ENCODE results near the gene TESMIN. TPM values are rescaled to one million over a fixed set of nuclear protein-coding genes. Genes with fewer than 3 reads are reported as not detected.
A peak's percentile ranks its signal among the peaks of the same experiment; 100 is the strongest.

TESMIN gene
- total RNA-seq, 1 experiment from 2014 or later: 45.2 TPM

DNA sequence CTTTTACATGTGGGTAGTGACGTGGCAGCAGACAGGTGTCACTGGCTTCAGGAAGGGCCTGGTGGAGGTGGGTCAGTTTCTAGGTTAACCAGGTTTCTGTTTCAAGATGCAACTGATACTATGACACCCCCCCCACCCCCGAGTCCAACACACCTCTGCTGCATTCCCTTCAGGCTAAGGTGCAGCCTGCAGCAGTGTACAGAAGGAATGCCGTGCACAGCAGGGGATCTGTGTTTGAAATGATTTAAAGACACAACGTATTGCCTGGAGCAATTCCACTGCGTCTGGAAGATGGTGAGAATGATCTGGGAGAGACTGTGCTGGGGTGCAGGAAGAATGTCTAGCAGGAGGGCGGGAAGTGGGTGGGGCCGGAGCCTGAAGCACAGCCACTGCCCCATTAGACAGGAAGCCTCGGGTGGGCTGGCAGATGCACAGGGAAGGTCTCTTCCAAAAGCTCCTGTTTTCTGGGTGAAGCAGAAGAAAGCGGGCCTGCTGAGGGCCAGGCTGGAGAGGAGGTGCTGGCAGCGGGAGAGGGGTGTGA, 11.9 kb upstream of the TESMIN start:
- Histone ChIP-seq H3K4me1 (ENCODE audit: insufficient read depth, low read length) (no peaks in the 10 kb centered on the region), H2AFZ (ENCODE audit: low read length) (no peak overlapping the region), H2BK20ac (ENCODE audit: low read depth, low read length, poor library complexity, severe bottlenecking) (no peak overlapping the region), H2BK120ac (ENCODE audit: low read depth, low read length, poor library complexity, severe bottlenecking) (no peak overlapping the region), H4K91ac (ENCODE audit: insufficient read length, low read depth, low read length) (no peak overlapping the region), H3K23me2 (ENCODE audit: insufficient read length, low read depth, low read length, poor library complexity, severe bottlenecking) (no peaks in the 10 kb centered on the region), H3K27me3 (ENCODE audit: insufficient read depth, low read length) (no peaks in the 10 kb centered on the region), H3K27ac (ENCODE audit: insufficient read length, low read depth, low read length) (no peak overlapping the region), H3K4me2 (ENCODE audit: insufficient read depth, insufficient read length, low read length) (no peak overlapping the region), H4K8ac (replicated peaks; ENCODE audit: insufficient read length, low read depth, low read length) (no peak overlapping the region), H4K5ac (ENCODE audit: insufficient read length, low read depth, low read length) (no peak overlapping the region), H3K4ac (ENCODE audit: low read depth, low read length) (no peak overlapping the region), H4K20me1 (ENCODE audit: control insufficient read depth, insufficient read depth, insufficient read length) (no peaks in the 10 kb centered on the region), H3K9me3 (ENCODE audit: control insufficient read depth, low read depth, low read length) (no peaks in the 10 kb centered on the region), H3K79me1 (ENCODE audit: insufficient read depth, low read depth, low read length, poor library complexity, severe bottlenecking) (no peaks in the 10 kb centered on the region), H3K9ac (ENCODE audit: extremely low read depth, insufficient read length, low read length) (no peak overlapping the region), H3K14ac (ENCODE audit: insufficient read depth, low read length) (no peak overlapping the region), H3K23ac (ENCODE audit: insufficient read length, low read depth, low read length) (no peak overlapping the region), H2AK5ac (ENCODE audit: insufficient read length, low read length) (no peak overlapping the region), H3K79me2 (ENCODE audit: insufficient read depth, low read length) (no peaks in the 10 kb centered on the region), H2BK12ac (ENCODE audit: insufficient read length, low read depth, low read length) (no peak overlapping the region), H2BK15ac (ENCODE audit: low read depth, low read length) (no peak overlapping the region), H2BK5ac (ENCODE audit: insufficient read length, low read length) (no peak overlapping the region), H3T11ph (ENCODE audit: low read length) (no peak overlapping the region), H3K18ac (ENCODE audit: insufficient read length, low read depth, low read length) (no peak overlapping the region), H3K56ac (ENCODE audit: insufficient read length, low read depth, low read length) (no peak overlapping the region)
- no CpG with 5 or more reads among the region's 10 CpGs for WGBS (ENCODE audit: extremely low coverage, insufficient read length, low lambda C conversion rate)
- DNase-seq: no peak
- peaks cover 12 to 13% of the 10 kb centered on the region in 2 experiments for H3K4me1 Mint-ChIP-seq
- peaks cover 0 to under 1% (median 0%) of the 10 kb centered on the region in 3 experiments; a peak in 1 of 7 replicates for H3K36me3 Mint-ChIP-seq (ENCODE audit: insufficient read depth in 1 of 3, low read depth in 3 of 3)
- TF ChIP-seq, protein P1, sequence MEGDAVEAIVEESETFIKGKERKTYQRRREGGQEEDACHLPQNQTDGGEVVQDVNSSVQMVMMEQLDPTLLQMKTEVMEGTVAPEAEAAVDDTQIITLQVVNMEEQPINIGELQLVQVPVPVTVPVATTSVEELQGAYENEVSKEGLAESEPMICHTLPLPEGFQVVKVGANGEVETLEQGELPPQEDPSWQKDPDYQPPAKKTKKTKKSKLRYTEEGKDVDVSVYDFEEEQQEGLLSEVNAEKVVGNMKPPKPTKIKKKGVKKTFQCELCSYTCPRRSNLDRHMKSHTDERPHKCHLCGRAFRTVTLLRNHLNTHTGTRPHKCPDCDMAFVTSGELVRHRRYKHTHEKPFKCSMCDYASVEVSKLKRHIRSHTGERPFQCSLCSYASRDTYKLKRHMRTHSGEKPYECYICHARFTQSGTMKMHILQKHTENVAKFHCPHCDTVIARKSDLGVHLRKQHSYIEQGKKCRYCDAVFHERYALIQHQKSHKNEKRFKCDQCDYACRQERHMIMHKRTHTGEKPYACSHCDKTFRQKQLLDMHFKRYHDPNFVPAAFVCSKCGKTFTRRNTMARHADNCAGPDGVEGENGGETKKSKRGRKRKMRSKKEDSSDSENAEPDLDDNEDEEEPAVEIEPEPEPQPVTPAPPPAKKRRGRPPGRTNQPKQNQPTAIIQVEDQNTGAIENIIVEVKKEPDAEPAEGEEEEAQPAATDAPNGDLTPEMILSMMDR (conservative IDR thresholded peaks at IDR 0.05): no peak
- no peaks in the 10 kb centered on the region; the same call in 1 of the 2 replicates for H3K27me3 Mint-ChIP-seq (ENCODE audit: low read depth)
- no peak overlapping the region; a peak in 1 of 5 replicates for H3K4me3 Mint-ChIP-seq
- peak overlapping the region in 1 of 3 experiments; percentile 63; a peak in 1 of 7 replicates for H3K27ac Mint-ChIP-seq
- H3K9me3 Mint-ChIP-seq: no peaks in the 10 kb centered on the region; a peak in 1 of 5 replicates
